Erythroblast (primary cell): ENCODE results near the gene MAP2K7.

Experiments
- GATA1 ChIP-seq: IDR thresholded peaks from 2 replicates; pipeline ENCODE4 v1.6.1; 2011; ENCODE audit warnings: low read depth, mild to moderate bottlenecking, control low read depth, low read length, moderate library complexity
- POLR2A ChIP-seq: IDR thresholded peaks from 2 replicates; pipeline ENCODE4 v1.6.1; 2011; ENCODE audit warnings: mild to moderate bottlenecking, low read length

DNA sequence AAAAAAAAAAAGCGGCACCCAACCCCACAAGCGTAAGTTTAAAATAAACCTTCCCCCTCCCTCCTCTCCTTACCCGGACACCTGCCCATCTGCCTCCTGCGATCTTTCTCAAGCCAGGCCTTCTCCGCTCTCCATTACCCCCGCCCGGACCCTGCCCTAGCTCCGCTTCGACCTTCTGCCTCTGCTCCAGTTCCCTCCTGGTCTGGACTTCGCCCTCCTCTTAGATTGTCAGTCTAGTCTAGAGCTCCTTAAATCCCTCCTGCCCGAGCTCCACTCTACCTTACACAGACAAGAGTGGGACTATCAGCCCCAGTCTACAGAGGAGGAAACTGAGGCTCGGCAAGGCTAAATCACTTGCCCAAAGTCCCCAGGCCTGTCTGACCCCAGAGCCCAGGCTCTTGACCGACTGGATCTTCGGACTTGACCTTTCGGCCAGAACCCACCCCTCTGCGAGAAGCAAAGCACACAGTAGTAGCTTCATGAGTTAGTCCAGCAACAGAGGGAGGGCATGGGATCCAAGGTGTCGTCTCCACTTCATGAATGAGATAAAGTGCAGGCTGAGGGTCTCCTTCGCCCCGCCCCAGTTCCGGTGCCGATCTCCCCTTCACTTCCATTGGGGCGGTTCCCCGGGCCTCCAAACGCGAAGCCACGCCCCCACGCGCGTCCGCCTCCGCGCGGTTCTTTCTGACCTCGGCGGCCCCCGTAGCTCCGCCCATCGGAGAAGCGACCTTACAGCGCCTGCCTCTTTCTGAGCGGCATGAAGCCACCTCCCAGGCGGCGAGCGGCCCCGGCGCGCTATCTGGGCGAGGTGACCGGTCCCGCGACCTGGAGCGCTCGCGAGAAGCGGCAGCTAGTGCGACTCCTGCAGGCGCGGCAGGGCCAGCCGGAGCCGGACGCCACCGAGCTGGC is 16.2 kb downstream of the MAP2K7 start, which contains the start of gene SNAPC2:
- TF ChIP-seq POLR2A (no peak), GATA1 (no peak)
